BJ (cell line): Measurements from ENCODE around the gene RAB2B. TPM values are rescaled to one million over a fixed set of nuclear protein-coding genes. Genes with fewer than 3 reads are reported as not detected.

ENCODE experiments used
- CTCF ChIA-PET: fragments of 350-600 bp; formaldehyde crosslinking; extraction: SDS; loops from one replicate; lab custom pipeline; 2021; ENCODE audit warnings: antibody characterized with exemption, inconsistent platforms; lab: Yijun Ruan, JAX
- POLR2A ChIA-PET: fragments of 300-600 bp; sonication (Branson Sonifier 250); formaldehyde crosslinking; extraction: SDS; loops from one replicate; lab custom pipeline; 2021; ENCODE audit warnings: antibody characterized with exemption; lab: Charles Lee
- DNase-seq: peaks from one replicate; pipeline ENCODE4 v3.0.0-alpha.2; 2011; ENCODE audit warnings: low read depth
- H3K27me3 ChIP-seq: 2 replicates; pipeline ENCODE4 v1.6.0; 2011; ENCODE audit warnings: low read length; ENCODE audit not compliant: control insufficient read depth, insufficient read depth
- H3K36me3 ChIP-seq: 2 replicates; pipeline ENCODE4 v1.5.1; 2011; ENCODE audit warnings: low read length; ENCODE audit not compliant: control insufficient read depth, insufficient read depth
- H3K4me3 ChIP-seq: 2 replicates; pipeline ENCODE4 v1.5.1; 2011; ENCODE audit warnings: low read depth, mild to moderate bottlenecking, control low read depth, low read length
- CTCF ChIP-seq: IDR thresholded peaks from 2 replicates; pipeline ENCODE4 v1.5.1; 2011; ENCODE audit warnings: low read depth, mild to moderate bottlenecking, control low read depth, inconsistent platforms, low read length, moderate library complexity; ENCODE audit not compliant: insufficient read depth
- polyA plus RNA-seq: library from polyadenylated mRNA; depleted of rRNA; stranded (reverse); fragments of >200 nt; gene quantifications from 2 replicates; pipeline ENCODE4 v1.2.3, GENCODE V29; 2011

RAB2B gene
- polyA plus RNA-seq, 1 experiment = 20.3 TPM

GRCh38 chr14:21510735-21511657, 34.2 kb upstream of the RAB2B start, which contains the start of gene METTL3:
TSS of gene METTL3 (minus strand) at chr14:21511340. CDS start at chr14:21511223, 117 bp downstream.
- POLR2A ChIA-PET = interaction anchor here (0.6 to 1.4 kb wide), 2 partner anchors 11 to 56 kb away, joined by 4 to 5 read pairs; no protein-coding TSS in a partner anchor
- no peak for TF ChIP-seq CTCF
- peak; percentile 95 for DNase-seq
- CTCF ChIA-PET = interaction anchor here (1.0 to 2.8 kb wide), 7 partner anchors 10 to 50 kb away, joined by 3 to 19 read pairs (median 5); partner anchors contain the start of gene RAB2B
- Histone ChIP-seq H3K27me3 (0 out of 2 replicates have a peak, but pooled peaks cover 1% of the 10 kb centered on the region), H3K4me3 (peak within 1 kb of the TSS; percentile 87), H3K36me3 (peaks cover 2% of the 10 kb centered on the region; the same call in 1 of the 2 replicates)

GRCh38 chr14:21509432-21510143, 32.8 kb upstream of the RAB2B start:
- Histone ChIP-seq H3K4me3 (no peak overlapping the region), H3K36me3 (peaks cover 2% of the 10 kb centered on the region; the same call in 1 of the 2 replicates), H3K27me3 (0 out of 2 replicates have a peak, but pooled peaks cover 1% of the 10 kb centered on the region)
- ChIA-PET POLR2A (no interaction called here), CTCF (interaction anchor here (1.0 to 2.8 kb wide), 2 partner anchors 11 to 13 kb away, joined by 3 to 19 read pairs; no protein-coding TSS in a partner anchor)
- TF ChIP-seq CTCF = no peak
- no peak for DNase-seq

- ChIA-PET CTCF (no interaction called here), POLR2A (no interaction called here)
- Histone ChIP-seq H3K4me3 (no peak overlapping the region), H3K36me3 (peaks cover 8% of the 10 kb centered on the region), H3K27me3 (no peaks in the 10 kb centered on the region)
- no peak for TF ChIP-seq CTCF
- no peak for DNase-seq
Observed at GRCh38 chr14:21506557-21506956, 29.8 kb upstream of the RAB2B start.

- Histone ChIP-seq H3K27me3 (no peaks in the 10 kb centered on the region), H3K4me3 (no peak overlapping the region), H3K36me3 (peaks cover 12% of the 10 kb centered on the region)
- POLR2A ChIA-PET = no interaction called here
- TF ChIP-seq CTCF = no peak
- CTCF ChIA-PET = no interaction called here
- no peak for DNase-seq
Observed at GRCh38 chr14:21505012-21505553, 28.3 kb upstream of the RAB2B start.
